ENCODE data around the gene BAD. TPM values are rescaled to one million over a fixed set of nuclear protein-coding genes. Genes with fewer than 3 reads are reported as not detected.

Gene BAD
- total RNA-seq, 1 donor from 2014 or later = 56.3 TPM

DNA sequence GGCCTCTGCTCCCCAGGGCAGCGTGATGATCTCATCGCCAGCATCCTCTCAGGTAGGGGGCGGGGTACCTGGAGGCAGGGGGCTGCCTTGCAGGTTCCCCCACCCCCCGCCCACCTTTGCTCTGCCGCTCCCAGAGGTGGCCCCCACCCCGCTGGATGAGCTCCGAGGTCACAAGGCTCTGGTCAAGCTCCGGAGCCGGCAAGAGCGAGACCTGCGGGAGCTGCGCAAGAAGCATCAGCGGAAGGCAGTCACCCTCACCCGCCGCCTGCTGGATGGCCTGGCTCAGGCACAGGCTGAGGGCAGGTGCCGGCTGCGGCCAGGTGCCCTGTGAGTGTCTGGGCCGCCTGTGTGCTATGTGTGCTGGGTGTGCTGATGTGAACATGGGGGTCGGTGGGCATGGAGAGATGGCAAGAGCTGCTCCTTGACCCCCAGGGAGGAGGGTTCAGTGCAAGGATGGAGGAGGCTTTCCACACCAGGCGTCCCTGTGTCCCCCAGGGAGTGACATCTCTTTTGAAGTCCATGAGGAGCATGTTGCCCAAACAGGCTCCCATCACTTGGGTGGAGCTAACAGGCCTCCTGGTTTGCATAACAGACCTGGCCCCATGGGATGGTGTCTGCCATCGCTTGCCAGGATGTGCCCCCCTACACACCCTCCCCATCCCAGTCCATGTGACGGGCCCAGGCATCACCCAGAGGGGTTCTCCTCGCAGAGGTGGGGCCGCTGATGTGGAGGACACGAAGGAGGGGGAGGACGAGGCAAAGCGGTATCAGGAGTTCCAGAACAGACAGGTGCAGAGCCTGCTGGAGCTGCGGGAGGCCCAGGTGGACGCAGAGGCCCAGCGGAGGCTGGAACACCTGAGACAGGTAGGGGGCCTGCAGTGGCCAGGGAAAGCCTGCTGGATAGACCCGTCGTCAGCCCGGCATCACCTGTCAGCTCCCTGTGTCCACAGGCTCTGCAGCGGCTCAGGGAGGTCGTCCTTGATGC is 19.0 kb downstream of the BAD start:
- no peaks in the 10 kb centered on the region for H3K27me3 ChIP-seq (ENCODE audit: low read depth)
- TF ChIP-seq, protein P1, sequence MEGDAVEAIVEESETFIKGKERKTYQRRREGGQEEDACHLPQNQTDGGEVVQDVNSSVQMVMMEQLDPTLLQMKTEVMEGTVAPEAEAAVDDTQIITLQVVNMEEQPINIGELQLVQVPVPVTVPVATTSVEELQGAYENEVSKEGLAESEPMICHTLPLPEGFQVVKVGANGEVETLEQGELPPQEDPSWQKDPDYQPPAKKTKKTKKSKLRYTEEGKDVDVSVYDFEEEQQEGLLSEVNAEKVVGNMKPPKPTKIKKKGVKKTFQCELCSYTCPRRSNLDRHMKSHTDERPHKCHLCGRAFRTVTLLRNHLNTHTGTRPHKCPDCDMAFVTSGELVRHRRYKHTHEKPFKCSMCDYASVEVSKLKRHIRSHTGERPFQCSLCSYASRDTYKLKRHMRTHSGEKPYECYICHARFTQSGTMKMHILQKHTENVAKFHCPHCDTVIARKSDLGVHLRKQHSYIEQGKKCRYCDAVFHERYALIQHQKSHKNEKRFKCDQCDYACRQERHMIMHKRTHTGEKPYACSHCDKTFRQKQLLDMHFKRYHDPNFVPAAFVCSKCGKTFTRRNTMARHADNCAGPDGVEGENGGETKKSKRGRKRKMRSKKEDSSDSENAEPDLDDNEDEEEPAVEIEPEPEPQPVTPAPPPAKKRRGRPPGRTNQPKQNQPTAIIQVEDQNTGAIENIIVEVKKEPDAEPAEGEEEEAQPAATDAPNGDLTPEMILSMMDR (IDR thresholded peaks at IDR 0.05; ENCODE audit: borderline replicate concordance) = no peak
- H3K9me3 ChIP-seq (replicated peaks) = no peaks in the 10 kb centered on the region
- H3K36me3 ChIP-seq = peaks cover 56% of the 10 kb centered on the region
- H3K4me1 ChIP-seq = peaks cover 36% of the 10 kb centered on the region
- no peak for DNase-seq
- no peak overlapping the region for H3K27ac ChIP-seq (replicated peaks)
- intact Hi-C loops (cut with micrococcal nuclease) = no loop called here
- H3K4me3 ChIP-seq = no peak overlapping the region

- Histone ChIP-seq H3K4me3 (no peak overlapping the region), H3K9me3 (replicated peaks) (no peaks in the 10 kb centered on the region), H3K36me3 (peaks cover 64% of the 10 kb centered on the region), H3K27ac (replicated peaks) (no peak overlapping the region), H3K27me3 (ENCODE audit: low read depth) (no peaks in the 10 kb centered on the region), H3K4me1 (peaks cover 30% of the 10 kb centered on the region)
- TF ChIP-seq, protein P1 (IDR thresholded peaks at IDR 0.05; ENCODE audit: borderline replicate concordance) = no peak
- intact Hi-C loops (cut with micrococcal nuclease) = no loop called here
- DNase-seq = no peak
These were observed 20.1 kb downstream of the BAD start for GRCh38 chr11:64264371-64264852.

GRCh38 chr11:64263947-64264317 is 20.5 kb downstream of the BAD start:
- Histone ChIP-seq H3K27me3 (ENCODE audit: low read depth) (no peaks in the 10 kb centered on the region), H3K27ac (replicated peaks) (no peak overlapping the region), H3K36me3 (peaks cover 69% of the 10 kb centered on the region), H3K4me1 (peaks cover 25% of the 10 kb centered on the region), H3K9me3 (replicated peaks) (no peaks in the 10 kb centered on the region), H3K4me3 (no peak overlapping the region)
- no peak for DNase-seq
- intact Hi-C loops (cut with micrococcal nuclease) = no loop called here
- TF ChIP-seq, protein P1 (IDR thresholded peaks at IDR 0.05; ENCODE audit: borderline replicate concordance) = no peak

DNA sequence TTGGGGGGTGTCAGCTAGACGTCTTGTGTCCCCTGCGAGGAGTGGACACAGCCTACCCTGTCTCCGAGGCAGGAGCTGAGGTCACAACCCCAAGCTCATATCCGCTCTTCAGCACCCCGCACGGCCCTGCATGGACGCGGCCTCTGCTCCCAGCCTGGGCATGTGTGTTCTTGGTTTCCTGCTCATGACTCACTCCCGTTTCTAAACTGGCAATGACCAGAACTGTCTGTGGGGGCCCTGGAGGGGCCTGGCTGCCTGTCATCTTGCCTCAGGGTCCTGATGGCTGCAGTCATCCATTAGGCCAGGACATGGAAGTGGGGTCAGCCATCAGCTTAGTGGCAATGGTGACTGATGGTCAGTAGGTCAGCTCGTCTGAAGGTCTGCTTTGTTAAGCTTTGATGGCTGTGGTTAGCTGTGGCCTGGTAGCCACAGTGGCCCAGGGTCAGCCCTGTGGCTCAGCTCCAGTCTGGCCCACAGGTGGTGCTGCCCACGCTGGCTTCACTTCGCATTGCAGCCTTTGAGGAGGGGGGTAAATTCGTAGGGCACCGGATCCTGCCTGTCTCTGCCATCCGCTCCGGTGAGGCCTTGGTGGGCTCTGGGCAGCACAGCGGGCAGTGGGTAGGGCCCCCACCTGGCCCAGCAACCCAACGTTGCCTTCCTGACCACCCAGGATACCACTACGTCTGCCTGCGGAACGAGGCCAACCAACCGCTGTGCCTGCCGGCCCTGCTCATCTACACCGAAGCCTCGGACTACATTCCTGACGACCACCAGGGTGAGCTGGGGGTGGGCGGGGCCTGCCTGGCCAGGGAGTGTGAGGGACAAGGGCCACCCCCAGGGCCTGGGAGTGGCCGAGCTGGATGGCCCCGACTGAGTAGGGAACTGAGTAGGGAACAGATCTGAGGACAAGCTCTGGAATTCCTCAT is 21.2 kb downstream of the BAD start:
- intact Hi-C loops (cut with micrococcal nuclease) = no loop called here
- TF ChIP-seq, protein P1 (IDR thresholded peaks at IDR 0.05; ENCODE audit: borderline replicate concordance) = no peak
- H3K4me3 ChIP-seq = no peak overlapping the region
- DNase-seq = no peak
- H3K4me1 ChIP-seq = peaks cover 19% of the 10 kb centered on the region
- H3K9me3 ChIP-seq (replicated peaks) = no peaks in the 10 kb centered on the region
- no peaks in the 10 kb centered on the region for H3K27me3 ChIP-seq (ENCODE audit: low read depth)
- no peak overlapping the region for H3K27ac ChIP-seq (replicated peaks)
- peaks cover 76% of the 10 kb centered on the region for H3K36me3 ChIP-seq

GRCh38 chr11:64262271-64263002 is 22.0 kb downstream of the BAD start:
- Histone ChIP-seq H3K27me3 (ENCODE audit: low read depth) (no peaks in the 10 kb centered on the region), H3K9me3 (replicated peaks) (no peaks in the 10 kb centered on the region), H3K4me3 (no peak overlapping the region), H3K4me1 (peaks cover 10% of the 10 kb centered on the region), H3K36me3 (peaks cover 84% of the 10 kb centered on the region), H3K27ac (replicated peaks) (no peak overlapping the region)
- TF ChIP-seq, protein P1 (IDR thresholded peaks at IDR 0.05; ENCODE audit: borderline replicate concordance) = no peak
- DNase-seq = no peak
- intact Hi-C loops (cut with micrococcal nuclease) = no loop called here

Measured in left ventricle myocardium inferior (tissue), 1 donor.